Measurements from ENCODE around the gene HDGFL2.
"Not testable (repeated sequence)": the region's sequence is repeated elsewhere in the genome, so short reads cannot be mapped to it uniquely, and the experiment has no call there.

HDGFL2 gene

GRCh38 chr19:4533334-4533733 is 61.2 kb downstream of the HDGFL2 start:
- DNase-seq (ENCODE audit: low read depth, low spot score), result no peak

- no peak for DNase-seq (ENCODE audit: low read depth, low spot score)
These were observed 61.8 kb downstream of the HDGFL2 start for GRCh38 chr19:4533835-4534424.

GRCh38 chr19:4534836-4535658 is 63.0 kb downstream of the HDGFL2 start, which contains the start of gene PLIN5:
Gene PLIN5 (minus strand): TSS chr19:4535224. CDS start chr19:4534074, 1,150 bp downstream.
- no peak for DNase-seq (ENCODE audit: low read depth, low spot score)

- no peak for DNase-seq (ENCODE audit: low read depth, low spot score)
These were observed 64.7 kb downstream of the HDGFL2 start for GRCh38 chr19:4536798-4537197.

- no peak for DNase-seq (ENCODE audit: low read depth, low spot score)
These were observed 66.0 kb downstream of the HDGFL2 start for GRCh38 chr19:4537953-4538600.

GRCh38 chr19:4538601-4538954 is 66.5 kb downstream of the HDGFL2 start:
- DNase-seq (ENCODE audit: low read depth, low spot score), result no peak

- DNase-seq (ENCODE audit: low read depth, low spot score), result no peak
These were observed 67.1 kb downstream of the HDGFL2 start for GRCh38 chr19:4539169-4539692.

GRCh38 chr19:4539693-4540581 is 67.8 kb downstream of the HDGFL2 start, which contains the start of gene LRG1:
Gene LRG1 (minus strand): TSS chr19:4540036. CDS start chr19:4540013, 23 bp downstream.
- DNase-seq (ENCODE audit: low read depth, low spot score), result no peak

GRCh38 chr19:4541114-4541805 is 69.2 kb downstream of the HDGFL2 start:
- no peak for DNase-seq (ENCODE audit: low read depth, low spot score)

- DNase-seq (ENCODE audit: low read depth, low spot score), result not testable (repeated sequence)
These were observed 69.7 kb downstream of the HDGFL2 start for GRCh38 chr19:4541806-4542145.

- no peak for DNase-seq (ENCODE audit: low read depth, low spot score)
These were observed 71.1 kb downstream of the HDGFL2 start for GRCh38 chr19:4542896-4543841.

GRCh38 chr19:4543842-4544647 is 71.9 kb downstream of the HDGFL2 start:
- no peak for DNase-seq (ENCODE audit: low read depth, low spot score)

GRCh38 chr19:4547303-4548237 is 75.5 kb downstream of the HDGFL2 start:
- no peak for DNase-seq (ENCODE audit: low read depth, low spot score)

GRCh38 chr19:4548238-4548584 is 76.1 kb downstream of the HDGFL2 start:
- no peak for DNase-seq (ENCODE audit: low read depth, low spot score)

GRCh38 chr19:4550018-4550417 is 77.9 kb downstream of the HDGFL2 start:
- DNase-seq (ENCODE audit: low read depth, low spot score), result no peak

- no peak for DNase-seq (ENCODE audit: low read depth, low spot score)
These were observed 78.5 kb downstream of the HDGFL2 start for GRCh38 chr19:4550479-4551050.
